VCaP (cell line): Measurements from ENCODE around the gene LMOD2.

ENCODE experiments used
- H3K27ac ChIP-seq: fragments of 450-650 bp; 2 replicates; pipeline ENCODE4 v1.5.1; 2017
- CTCF ChIP-seq: fragments of 450-650 bp; conservative IDR thresholded peaks from 2 replicates; pipeline ENCODE4 v1.5.1; 2017; ENCODE audit warnings: mild to moderate bottlenecking, moderate library complexity

LMOD2 gene

GRCh38 chr7:123655614-123656013 is at the start of gene LMOD2:
Gene LMOD2, plus strand, starts transcription at chr7:123655866. Its CDS starts 98 bp downstream, at chr7:123655964.
- no peak within 1 kb of the TSS for H3K27ac ChIP-seq
- TF ChIP-seq CTCF, result no peak

- H3K27ac ChIP-seq, result no peak overlapping the region
- TF ChIP-seq CTCF, result no peak
Measured at GRCh38 chr7:123607423-123607975, 48.2 kb upstream of the LMOD2 start.

- no peak for TF ChIP-seq CTCF
- no peak overlapping the region for H3K27ac ChIP-seq
Measured at GRCh38 chr7:123608991-123609882, 46.4 kb upstream of the LMOD2 start.

- no peak for TF ChIP-seq CTCF
- H3K27ac ChIP-seq, result no peak overlapping the region
Measured at GRCh38 chr7:123609883-123610239, 45.8 kb upstream of the LMOD2 start.

- no peak for TF ChIP-seq CTCF
- no peak overlapping the region for H3K27ac ChIP-seq
Measured at GRCh38 chr7:123612024-123612423, 43.6 kb upstream of the LMOD2 start.

GRCh38 chr7:123615344-123615743 is 40.3 kb upstream of the LMOD2 start:
- H3K27ac ChIP-seq, result no peak overlapping the region
- TF ChIP-seq CTCF, result no peak

- no peak overlapping the region for H3K27ac ChIP-seq
Measured at GRCh38 chr7:123616223-123616622, 39.4 kb upstream of the LMOD2 start.

More at GRCh38 chr7:123616223-123616622, 39.4 kb upstream of the LMOD2 start:
- TF ChIP-seq CTCF, result no peak
